Measurements from ENCODE around the gene PLCXD1.
"Not testable (repeated sequence)": the region's sequence is repeated elsewhere in the genome, so short reads cannot be mapped to it uniquely, and the experiment has no call there.

PLCXD1 gene

GRCh38 chrX:337331-337831, 56.2 kb downstream of the PLCXD1 start:
- DNase-seq: no peak

GRCh38 chrX:338281-338835, 57.2 kb downstream of the PLCXD1 start:
- DNase-seq: no peak

GRCh38 chrX:338836-339400, 57.7 kb downstream of the PLCXD1 start:
- DNase-seq: no peak

- no peak for DNase-seq
Measured at GRCh38 chrX:340121-340520, 58.9 kb downstream of the PLCXD1 start.

DNA sequence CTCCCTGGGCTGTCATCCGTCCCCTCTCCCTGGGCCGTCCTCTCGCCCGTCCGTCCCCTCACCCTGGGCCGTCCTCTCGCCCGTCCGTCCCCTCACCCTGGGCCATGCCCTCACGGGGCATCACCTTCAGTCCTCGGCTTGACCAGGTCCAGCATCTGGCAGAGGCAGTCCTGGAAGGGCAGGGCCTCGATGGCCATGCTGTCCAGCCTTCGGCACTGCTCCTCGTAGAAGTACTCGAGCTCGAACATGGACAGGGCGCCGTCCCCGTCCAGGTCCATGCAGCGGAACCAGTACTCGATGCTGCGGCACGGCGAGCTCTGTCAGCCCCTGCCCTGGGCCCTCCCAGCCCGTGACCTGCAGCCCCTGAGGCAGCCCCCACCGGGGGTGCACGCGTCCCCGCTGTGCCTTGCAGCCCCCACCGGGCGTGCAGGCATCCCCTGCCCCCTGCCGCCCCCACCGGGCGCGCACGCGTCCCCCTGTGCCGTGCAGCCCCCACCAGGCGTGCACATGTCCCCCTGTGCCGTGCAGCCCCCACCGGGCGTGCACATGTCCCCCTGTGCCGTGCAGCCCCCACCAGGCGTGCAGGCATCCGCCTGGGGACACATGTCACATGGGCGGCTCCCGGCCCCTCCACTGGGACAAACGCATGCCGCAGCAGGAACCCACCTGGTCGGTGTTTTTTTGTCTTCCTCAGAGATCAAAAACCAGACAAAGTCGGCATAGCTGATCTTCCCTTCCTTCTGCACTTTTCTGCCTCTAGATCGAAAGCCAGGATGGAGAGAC, 59.7 kb downstream of the PLCXD1 start:
- DNase-seq: no peak

DNA sequence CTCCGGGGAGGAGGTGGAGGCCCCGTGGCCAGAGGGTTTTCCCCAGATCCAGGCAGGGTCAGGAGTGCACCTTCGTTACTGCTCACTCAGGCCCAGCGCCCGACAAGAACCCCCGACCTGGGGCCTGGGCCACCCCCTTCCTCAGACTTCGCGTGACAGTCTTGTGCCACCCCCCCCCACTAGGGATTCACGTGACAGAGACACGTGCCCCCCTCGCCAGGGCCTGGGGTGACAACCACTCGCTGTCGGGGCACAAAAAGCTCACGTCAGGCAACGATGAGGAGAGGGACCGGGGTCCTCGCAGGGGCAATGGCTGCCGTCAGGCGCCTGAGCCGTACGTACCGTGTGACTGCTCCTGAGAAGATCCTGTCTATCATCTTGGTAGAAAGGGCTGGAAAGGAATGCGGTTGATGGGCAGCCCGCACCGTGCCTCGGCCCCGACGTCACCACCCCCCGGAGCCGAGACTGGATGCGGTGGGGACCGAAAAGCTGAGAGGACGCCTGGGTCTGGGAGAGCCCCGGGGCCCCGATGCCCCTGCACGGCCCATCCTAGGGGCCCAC, 60.4 kb downstream of the PLCXD1 start:
- DNase-seq: no peak

DNA sequence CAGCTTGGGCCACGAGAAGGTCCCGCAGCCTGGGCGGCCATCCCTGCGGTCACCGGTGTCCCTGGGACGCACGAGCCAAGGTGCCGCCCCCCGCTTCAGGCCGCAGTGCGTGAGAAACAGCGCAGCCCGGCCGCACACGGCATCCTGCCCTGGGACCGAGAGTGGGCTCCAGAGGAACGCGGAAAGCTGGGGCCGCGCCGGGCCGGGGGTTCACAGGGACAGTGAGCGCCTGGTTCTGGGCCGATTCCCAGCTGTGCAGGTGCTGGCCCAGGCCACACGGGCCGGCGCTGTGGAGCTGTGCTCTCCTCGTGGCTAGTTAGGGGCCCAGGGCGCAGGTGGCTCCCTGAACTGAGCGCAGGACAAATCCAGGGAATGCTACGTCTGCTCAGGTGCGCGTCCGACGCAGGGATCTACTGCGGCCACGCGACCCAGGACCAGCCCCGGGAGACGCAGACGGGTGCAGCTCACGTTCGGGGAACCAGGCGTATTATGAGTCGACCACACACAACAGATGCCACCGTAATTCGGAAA, 63.3 kb downstream of the PLCXD1 start:
- no peak for DNase-seq

DNA sequence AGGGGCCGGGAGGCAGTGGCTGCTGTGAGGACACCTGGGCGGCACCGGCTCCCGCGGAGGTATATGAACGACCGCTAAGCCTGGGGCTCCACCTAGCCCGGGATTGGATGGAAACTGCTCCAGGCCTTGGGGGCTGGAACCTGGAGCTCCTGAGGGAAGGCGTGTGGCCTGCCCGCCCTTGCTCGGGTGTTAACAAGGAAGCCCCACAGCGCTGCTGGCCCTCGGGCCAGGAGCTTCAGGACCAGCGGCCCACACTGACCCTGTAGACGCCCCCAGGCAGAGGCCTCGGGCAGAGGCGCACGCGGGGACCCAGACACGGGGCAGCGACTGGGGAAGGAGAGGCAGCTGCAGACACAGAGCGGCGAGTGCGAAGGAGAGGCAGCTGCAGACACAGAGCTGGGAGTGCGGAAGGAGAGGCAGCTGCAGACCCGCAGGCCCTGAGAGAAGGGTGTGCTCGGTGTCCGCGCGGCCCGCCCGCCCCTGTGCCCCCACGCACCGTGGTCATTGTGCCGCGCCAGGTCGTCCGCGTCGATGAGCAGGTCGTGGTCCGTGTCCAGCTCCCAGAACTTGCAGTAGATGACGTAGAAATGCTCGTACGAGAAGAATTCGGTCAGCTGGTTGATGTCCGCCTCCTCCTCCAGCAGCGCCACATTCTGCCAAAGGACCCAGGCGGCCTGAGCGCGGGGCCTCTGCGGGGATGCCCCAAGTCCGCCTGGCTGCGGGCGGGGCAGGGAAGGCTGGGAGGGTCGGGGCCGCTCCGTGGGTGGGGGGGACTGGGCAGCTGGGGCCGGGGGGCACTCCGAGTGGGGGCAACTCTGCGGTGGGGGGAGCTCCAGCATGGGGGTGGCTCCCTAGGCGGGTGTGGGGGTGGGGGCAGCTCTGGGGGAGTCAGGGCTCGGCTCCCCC, 64.1 kb downstream of the PLCXD1 start:
- no peak for DNase-seq

DNA sequence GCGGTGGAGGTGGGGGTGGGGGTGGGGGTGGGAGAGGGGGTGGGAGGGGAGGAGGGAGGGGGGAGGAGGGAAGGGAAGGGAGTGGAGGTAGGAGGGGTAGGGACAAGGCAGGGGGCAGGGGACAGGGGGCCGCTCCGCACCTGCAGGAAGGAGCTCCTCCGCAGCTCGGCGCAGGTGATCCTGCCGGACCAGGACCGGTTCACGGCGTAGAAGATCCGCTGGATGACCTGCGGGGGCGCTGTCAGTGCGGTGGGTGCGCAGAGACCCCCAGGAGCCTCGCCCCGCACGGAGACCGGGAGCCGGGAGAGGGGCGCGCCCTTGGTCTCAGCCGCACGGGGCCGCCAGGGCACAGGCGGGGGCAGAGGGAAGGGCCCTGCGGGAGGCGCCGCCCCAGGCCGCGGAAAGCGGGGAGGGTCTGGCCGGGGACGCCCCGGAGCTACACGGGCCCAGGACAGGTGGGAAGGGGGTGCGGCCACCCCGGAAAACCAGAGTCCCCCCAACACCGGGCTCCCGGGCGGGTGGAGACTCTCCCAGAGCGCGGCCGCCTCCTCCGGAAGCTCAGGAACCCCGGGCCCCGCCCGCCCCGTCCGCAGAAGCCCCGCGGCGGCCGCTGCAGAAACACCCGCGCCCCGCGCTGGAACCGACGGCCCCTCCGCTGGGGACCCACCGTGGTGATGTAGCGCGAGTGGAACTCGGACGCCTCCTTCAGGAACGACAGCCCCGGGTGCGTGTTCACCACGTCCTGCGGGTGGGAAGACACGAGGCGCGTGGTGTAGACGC, 65.0 kb downstream of the PLCXD1 start:
- no peak for DNase-seq

GRCh38 chrX:347351-348117, 66.4 kb downstream of the PLCXD1 start:
- DNase-seq: no peak

DNA sequence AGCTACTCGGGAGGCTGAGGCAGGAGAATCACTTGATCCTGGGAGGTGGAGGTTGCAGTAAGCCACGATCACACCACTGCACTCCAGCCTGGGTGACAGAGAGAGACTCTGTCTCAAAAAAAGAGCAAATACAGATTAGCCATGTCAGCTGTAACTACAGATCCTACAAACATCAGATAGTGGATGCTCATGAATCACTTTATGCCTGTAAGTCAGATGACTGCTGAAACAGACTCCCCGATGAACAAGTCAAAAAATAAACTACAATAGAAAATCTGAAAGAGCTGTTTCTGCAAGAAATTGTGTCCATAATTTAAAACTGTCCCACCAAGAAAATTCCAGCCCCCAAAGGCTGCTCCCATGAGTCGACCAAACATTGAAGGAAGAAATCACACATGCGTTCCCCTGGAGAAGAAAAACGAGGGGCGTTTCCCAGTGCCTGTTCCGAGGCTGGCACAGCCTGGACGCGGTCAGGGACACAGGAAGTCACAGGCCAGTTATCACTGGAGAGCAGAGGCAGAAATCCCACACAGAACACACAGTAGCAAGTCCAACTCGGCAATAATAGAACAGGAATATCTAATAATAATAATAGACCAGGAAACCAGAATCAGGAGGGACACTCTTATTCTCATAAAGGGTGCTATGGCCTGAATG, 67.4 kb downstream of the PLCXD1 start:
- DNase-seq: no peak

GRCh38 chrX:349196-349595, 68.0 kb downstream of the PLCXD1 start:
- no peak for DNase-seq

DNA sequence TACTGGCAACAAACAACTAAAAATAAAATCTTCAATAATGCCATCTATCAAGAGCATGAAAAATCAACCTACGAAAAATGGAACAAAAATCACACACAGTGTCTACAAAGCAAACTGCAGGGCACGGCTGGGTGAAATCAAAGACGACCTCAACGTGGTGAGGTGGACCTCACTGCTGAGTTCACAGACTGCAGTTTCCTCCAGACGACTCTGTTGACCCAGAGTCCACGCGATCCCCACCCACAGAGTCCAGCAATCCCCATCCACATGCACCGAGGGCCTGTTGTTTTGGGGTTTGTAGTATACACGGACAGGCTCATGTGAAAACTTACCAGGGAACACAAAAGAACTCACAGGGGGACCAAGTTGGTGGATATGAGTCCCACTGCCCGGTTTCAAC, 68.5 kb downstream of the PLCXD1 start:
- no peak for DNase-seq

DNA sequence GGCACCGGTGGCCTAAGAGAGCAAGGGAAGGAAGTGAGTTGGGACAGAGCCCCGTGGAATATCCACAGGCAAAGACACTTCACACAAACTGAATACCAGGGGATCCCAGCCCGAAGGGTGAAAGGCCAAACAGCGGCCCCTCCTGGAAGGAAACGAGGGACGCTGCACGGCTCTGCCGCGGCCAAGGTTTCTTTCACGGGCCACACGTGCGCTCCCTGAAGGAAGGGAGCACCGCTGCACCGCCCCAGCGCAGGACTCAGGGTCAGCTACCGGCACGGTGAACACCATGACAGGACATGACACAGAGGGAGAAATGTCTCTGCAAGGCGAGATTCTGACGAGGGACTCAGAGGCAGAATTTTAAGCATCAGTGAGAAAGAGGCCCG, 69.0 kb downstream of the PLCXD1 start:
- DNase-seq: no peak

DNA sequence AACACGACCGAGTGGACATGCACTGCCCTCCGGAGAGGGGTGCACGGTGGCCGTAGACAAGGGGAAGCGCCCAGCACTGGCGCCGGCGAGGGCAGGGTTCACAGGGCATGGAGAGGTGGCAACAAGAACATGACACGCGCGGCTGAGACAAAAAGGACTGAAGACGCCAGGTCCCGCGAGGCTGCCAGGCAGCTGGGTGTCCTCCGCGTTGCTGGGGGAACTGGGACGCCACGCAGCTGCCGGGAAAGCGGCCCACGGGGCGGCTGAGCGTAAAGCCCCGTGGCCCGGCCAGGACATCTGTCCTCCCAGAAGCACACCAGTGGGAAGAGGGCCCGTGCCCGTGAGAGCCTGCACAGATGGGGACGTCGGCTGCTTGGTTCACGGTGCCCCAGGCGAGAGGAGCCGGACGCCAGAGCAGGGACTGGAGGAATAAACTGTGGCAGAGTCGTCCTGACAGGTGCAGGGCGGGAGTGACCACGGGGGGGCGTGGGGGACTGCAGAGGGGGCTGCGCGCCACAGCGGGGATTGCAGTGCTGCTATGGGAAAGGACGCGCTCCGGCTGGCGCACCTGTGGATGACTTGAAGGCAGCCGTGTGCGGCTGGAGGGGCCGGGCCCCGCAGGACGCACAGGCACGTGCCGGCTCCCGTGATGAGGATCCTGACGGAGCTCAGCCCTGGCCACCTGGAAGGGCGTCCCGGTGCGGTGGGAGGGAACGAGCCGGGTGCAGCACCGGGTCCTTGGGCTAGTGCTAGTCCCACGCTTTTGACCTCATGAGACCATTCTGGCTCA, 69.5 kb downstream of the PLCXD1 start:
- no peak for DNase-seq

- DNase-seq: not testable (repeated sequence)
Measured at GRCh38 chrX:351324-351641, 70.1 kb downstream of the PLCXD1 start.

DNA sequence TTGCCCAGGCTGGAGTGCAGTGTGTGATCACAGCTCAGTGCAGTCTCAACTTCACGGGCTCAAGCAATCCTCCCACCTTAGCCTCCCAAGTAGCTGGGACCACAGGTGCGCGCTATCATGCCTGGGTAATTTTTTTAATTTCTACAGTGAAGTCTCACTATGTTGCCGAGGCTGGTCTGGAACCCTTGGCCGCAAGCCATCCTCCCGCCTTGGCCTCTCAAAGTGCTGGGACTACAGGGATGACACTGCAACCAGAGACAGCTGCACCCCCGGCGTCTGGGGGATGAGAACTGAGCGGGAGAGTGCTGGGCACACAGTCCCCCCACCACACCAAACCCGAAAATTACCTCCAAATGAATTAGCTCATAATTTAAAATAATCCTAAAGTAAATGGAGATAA, 70.6 kb downstream of the PLCXD1 start:
- no peak for DNase-seq

DNA sequence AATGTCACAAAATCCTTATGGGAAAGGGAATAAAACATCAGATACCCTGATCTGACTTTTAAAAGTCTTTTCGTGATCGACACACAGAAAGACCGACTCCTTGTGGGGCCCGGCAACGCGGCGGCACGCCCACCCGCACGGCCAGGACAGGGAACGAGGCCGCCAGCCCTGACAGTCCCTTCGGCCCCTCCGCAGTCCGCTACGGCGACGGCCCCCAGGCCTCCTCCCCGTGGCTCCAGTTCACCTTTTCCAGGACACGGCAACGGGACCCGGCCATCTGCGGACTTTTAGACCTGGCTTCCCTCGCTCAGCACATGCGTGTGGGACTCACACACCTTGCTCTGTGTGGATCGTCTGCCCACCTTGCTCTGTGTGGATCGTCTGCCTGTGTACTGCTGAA, 71.0 kb downstream of the PLCXD1 start:
- no peak for DNase-seq

GRCh38 chrX:352582-353314, 71.6 kb downstream of the PLCXD1 start:
- DNase-seq: no peak

All from GDM1 (cell line).